Fibroblast of lung (primary cell): ENCODE data around the gene JAZF1.

Experiments
- CTCF ChIP-seq, 2 donors: IDR thresholded peaks in 1 of 2; conservative IDR thresholded peaks in 1 of 2; 1 replicate in 1 of 2; 2 replicates in 1 of 2; pipeline ENCODE4 v1.5.1; 2011 to 2012; ENCODE audit warnings: low read length in 2 of 2, control low read depth in 1 of 2, inconsistent platforms in 1 of 2, low read depth in 1 of 2, mild to moderate bottlenecking in 1 of 2
- EZH2 ChIP-seq: IDR thresholded peaks from 2 replicates; pipeline ENCODE4 v1.5.1; 2012; ENCODE audit warnings: low read length, control low read depth, mild to moderate bottlenecking; ENCODE audit errors: missing control alignments

- TF ChIP-seq CTCF (conservative IDR thresholded peaks at IDR 0.05 in 1 of 2, IDR thresholded peaks at IDR 0.05 in 1 of 2; ENCODE audit: low read depth in 1 of 2, low read length in 2 of 2) (no peak), EZH2 (no peak)
These were observed 345.2 kb downstream of the JAZF1 start for GRCh38 chr7:27835376-27835775.
